Measurements from ENCODE around the gene CNTNAP2. TPM values are rescaled to one million over a fixed set of nuclear protein-coding genes. Genes with fewer than 3 reads are reported as not detected.

CNTNAP2 gene
- polyA plus RNA-seq (ENCODE audit: low read depth in 6 of 6): 100 to 1,000 TPM in 3 of 6 donors, 10 to 100 TPM in 3; 38.2 to 132 (median 77.9) TPM

DNA sequence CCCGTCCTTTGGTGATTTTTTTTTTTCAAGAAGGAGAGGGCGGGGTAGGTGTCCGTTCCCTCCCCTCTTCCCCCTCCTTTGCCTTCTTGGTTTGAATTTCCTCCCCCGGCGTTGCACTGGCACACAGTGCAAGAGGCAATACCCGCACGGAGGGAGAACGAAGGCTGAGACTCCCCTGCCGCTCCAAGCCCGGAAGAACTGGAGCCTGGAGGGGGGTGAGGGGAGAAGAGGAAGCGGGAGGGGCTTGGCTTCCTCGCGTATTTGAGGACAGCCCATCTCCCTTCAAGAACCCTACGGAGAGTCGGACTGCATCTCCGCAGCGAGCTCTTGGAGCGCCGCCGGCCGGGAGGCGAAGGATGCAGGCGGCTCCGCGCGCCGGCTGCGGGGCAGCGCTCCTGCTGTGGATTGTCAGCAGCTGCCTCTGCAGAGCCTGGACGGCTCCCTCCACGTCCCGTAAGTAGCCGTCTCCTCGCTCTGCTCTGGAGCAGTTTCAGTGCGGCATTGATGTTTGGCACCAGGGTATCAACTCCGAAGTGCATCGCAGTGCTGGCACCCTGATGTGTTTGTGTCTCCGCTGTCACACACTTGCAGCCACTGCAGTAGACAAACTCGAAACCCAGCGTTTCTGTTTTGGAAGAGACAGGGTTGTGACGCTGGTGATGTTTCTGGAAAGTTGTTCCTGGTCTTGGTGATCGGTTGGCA, at the start of gene CNTNAP2:
Gene CNTNAP2 (plus strand): TSS at position 281 of the 702 bp plus-strand sequence. CDS start 76 bp downstream, at position 357.
- peak within 1 kb of the TSS in 1 of 6 donors; percentile 25 for H3K27ac Mint-ChIP-seq
- H3K4me3 Mint-ChIP-seq: peak within 1 kb of the TSS; percentile 15 to 87 (median 72)
- H3K4me1 Mint-ChIP-seq: peaks cover 6 to 14% (median 10%) of the 10 kb centered on the region in 3 donors
- H3K36me3 Mint-ChIP-seq: no peaks in the 10 kb centered on the region
- H3K27me3 Mint-ChIP-seq: peaks cover 34 to 40% (median 36%) of the 10 kb centered on the region in 3 donors
- DNase-seq (no peak), ATAC-seq (ENCODE audit: low read depth in 2 of 2) (no peak)
- H3K9me3 Mint-ChIP-seq: peaks cover 0 to 6% (median 0%) of the 10 kb centered on the region in 7 donors

DNA sequence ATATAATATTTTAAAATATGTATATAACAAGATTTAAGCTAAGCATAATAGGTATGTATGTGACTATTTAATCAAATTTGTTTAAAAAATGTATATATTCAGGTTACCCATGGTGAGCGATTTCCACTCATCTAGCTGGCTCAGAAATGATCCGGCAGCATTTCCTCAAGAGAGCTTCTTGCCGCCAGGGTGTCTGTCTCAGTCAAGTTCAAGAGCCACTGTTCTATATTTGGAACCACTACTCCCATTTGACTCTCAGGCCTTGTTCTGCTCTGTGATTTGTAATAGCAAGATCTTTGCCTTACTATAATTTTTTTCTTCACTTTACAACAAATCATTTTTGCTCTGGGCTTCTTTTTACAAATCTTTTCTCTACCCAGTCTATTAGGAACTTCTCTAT, 48.7 kb upstream of the CNTNAP2 start:
- Mint-ChIP-seq H3K36me3 (no peaks in the 10 kb centered on the region), H3K27me3 (no peaks in the 10 kb centered on the region), H3K4me3 (no peak overlapping the region), H3K9me3 (no peaks in the 10 kb centered on the region), H3K27ac (no peak overlapping the region), H3K4me1 (no peaks in the 10 kb centered on the region)
- no peak for ATAC-seq (ENCODE audit: low read depth in 2 of 2)
- no peak for DNase-seq

DNA sequence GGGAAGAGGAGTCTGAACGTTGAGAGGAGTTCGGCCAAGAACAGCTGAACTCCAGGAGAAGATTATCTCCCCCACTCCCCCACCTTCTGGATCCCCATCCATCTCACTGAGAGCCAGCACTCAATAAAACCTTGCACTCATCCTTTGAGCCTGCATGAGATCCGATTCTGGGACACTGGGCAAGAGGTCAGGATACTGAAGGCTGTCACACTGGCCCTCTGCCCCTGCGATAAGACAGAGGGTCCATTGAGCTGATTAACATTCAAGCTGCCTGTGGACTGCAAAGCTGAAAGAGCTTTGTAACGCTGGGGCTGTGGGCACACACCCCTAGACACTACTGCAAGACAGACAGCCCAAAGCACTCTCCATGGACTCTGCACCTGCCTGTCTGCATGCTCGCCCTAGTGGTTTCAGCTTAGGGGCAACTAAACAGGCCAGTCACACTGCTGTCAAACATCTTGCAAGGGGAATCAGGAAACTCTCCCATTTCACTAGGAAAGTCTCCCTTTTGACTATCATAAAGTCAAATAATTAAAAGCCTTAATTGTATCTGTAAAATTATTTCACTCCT, 42.3 kb upstream of the CNTNAP2 start:
- DNase-seq: no peak

DNA sequence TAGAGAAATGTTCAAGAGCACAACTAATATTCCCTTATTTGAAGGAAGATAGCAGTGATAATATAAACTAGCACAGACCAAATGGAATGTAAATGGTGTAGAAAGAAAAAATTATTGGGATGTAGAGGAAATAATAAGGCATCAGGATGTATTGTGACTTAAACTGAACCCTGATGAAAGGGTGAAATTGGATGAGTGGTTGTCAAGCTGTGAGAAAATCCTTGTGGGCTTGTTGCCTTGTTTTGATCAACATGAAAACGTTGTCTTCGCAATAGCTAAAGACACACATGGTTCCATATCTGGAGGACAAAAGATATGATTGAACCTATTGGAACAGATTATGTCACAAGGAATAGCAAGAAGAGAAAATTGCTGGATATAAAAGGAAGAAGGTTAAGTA, 40.3 kb upstream of the CNTNAP2 start:
- no peak for DNase-seq
- ATAC-seq (ENCODE audit: low read depth in 2 of 2): no peak
- H3K9me3 Mint-ChIP-seq: no peaks in the 10 kb centered on the region
- no peaks in the 10 kb centered on the region for H3K36me3 Mint-ChIP-seq
- no peak overlapping the region for H3K27ac Mint-ChIP-seq
- H3K4me3 Mint-ChIP-seq: no peak overlapping the region
- H3K4me1 Mint-ChIP-seq: no peaks in the 10 kb centered on the region
- H3K27me3 Mint-ChIP-seq: no peaks in the 10 kb centered on the region

More for the DNA sequence above, 42.3 kb upstream of the CNTNAP2 start:
- peak overlapping the region in 1 of 6 donors; percentile 17 for H3K27ac Mint-ChIP-seq
- H3K4me3 Mint-ChIP-seq: no peak overlapping the region
- H3K9me3 Mint-ChIP-seq: no peaks in the 10 kb centered on the region
- H3K27me3 Mint-ChIP-seq: no peaks in the 10 kb centered on the region
- H3K36me3 Mint-ChIP-seq: no peaks in the 10 kb centered on the region
- no peak for ATAC-seq (ENCODE audit: low read depth in 2 of 2)
- no peaks in the 10 kb centered on the region for H3K4me1 Mint-ChIP-seq

DNA sequence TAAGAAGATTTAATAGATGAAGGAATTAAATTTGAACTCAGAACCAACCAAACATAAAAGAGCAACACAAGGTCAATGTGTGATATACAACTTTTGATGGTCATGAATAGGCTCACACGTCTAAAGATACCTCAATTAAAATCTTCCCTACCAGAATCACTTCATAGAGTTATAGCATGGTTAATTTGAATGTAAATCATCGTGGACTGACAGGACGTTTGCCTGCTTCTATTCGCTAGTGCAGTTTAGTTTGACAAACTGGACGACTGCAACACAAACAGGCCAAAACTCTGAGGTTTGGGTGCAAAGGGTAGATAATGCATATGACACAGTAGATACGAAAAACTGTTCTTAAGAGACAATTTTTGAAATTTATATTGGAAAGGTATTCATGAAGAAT, 32.5 kb upstream of the CNTNAP2 start:
- H3K27me3 Mint-ChIP-seq: no peaks in the 10 kb centered on the region
- DNase-seq (no peak), ATAC-seq (ENCODE audit: low read depth in 2 of 2) (no peak)
- H3K4me1 Mint-ChIP-seq: no peaks in the 10 kb centered on the region
- H3K9me3 Mint-ChIP-seq: peaks cover 0 to 1% (median 0%) of the 10 kb centered on the region in 7 donors
- H3K4me3 Mint-ChIP-seq: no peak overlapping the region
- H3K36me3 Mint-ChIP-seq: no peaks in the 10 kb centered on the region
- no peak overlapping the region for H3K27ac Mint-ChIP-seq

DNA sequence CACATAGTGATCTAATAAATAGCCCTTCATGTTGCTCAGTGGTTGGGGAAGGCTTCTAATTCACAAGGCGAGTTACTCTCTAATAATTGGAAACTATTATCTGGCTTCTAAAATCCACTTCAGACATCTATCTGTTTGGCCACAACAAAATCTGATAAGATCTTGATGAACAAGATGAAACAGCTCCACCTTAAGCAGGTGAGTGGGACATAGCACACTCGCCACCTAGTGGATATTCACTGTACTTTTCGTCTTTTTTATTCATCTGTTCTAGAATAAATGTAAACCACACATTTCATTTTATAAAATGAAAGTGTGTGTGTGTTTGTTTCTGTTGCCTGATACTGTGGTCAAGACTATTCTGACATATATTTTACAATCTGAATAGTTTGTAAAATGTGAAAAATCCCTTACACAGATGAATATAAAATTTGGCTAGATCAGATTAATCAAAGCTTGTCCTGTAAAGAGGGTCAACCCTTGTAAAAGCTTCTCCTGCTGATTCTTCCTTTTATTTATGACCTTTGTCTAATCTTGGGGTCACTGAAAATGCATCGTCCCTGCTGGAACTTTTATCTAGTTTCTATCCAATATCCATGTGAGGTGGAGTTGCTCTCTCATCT, 26.5 kb upstream of the CNTNAP2 start:
- DNase-seq (peak; percentile 11), ATAC-seq (ENCODE audit: low read depth in 2 of 2) (peak in 1 of 2 donors; percentile 40)
- Mint-ChIP-seq H3K27ac (no peak overlapping the region), H3K27me3 (no peaks in the 10 kb centered on the region), H3K4me3 (no peak overlapping the region), H3K36me3 (no peaks in the 10 kb centered on the region), H3K4me1 (no peaks in the 10 kb centered on the region), H3K9me3 (no peaks in the 10 kb centered on the region)

DNA sequence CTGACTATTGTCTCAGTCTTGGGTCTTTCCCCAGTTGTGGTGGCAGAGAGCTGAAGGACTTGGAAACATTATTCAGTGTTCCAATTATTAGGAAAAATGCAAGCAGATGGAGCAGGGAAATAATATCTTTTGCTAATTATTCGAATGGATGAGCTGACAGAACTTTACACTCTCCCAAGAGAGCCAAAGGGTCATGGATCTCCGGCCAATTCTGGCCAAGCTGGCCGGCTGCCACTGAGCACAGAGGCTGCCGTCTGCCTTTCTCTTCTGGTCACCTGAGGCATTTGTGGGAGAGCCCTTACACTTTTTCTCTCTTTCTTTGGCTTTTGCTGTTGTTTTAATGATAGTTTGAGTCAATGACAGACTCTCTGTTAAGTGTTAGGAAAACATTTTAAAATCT, 22.2 kb upstream of the CNTNAP2 start:
- Mint-ChIP-seq H3K27ac (no peak overlapping the region), H3K27me3 (no peaks in the 10 kb centered on the region), H3K9me3 (no peaks in the 10 kb centered on the region), H3K36me3 (no peaks in the 10 kb centered on the region), H3K4me1 (no peaks in the 10 kb centered on the region), H3K4me3 (no peak overlapping the region)
- ATAC-seq (ENCODE audit: low read depth in 2 of 2) (no peak), DNase-seq (no peak)

DNA sequence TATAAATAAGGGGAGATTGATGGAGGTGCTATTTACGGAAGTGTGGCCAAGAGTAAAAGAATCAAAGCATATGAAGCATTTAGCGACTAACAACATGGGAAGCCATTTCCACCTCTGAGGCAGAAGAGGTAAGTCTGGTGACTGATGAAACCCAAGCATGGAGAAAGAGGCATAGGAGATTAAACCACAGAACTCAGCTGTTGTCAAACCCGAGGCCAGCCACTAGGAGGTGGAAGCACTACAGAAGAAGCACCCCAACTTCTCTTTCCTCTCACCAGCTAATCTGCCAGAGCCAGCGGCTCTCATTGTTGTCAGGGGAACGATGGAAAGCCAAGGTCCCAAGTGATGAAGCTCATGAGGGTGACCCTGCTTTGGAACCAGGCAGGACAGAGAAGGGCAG, 19.6 kb upstream of the CNTNAP2 start:
- no peaks in the 10 kb centered on the region for H3K27me3 Mint-ChIP-seq
- H3K4me3 Mint-ChIP-seq: no peak overlapping the region
- no peak for DNase-seq
- ATAC-seq (ENCODE audit: low read depth in 2 of 2): no peak
- no peak overlapping the region for H3K27ac Mint-ChIP-seq
- H3K4me1 Mint-ChIP-seq: no peaks in the 10 kb centered on the region
- no peaks in the 10 kb centered on the region for H3K9me3 Mint-ChIP-seq
- no peaks in the 10 kb centered on the region for H3K36me3 Mint-ChIP-seq

DNA sequence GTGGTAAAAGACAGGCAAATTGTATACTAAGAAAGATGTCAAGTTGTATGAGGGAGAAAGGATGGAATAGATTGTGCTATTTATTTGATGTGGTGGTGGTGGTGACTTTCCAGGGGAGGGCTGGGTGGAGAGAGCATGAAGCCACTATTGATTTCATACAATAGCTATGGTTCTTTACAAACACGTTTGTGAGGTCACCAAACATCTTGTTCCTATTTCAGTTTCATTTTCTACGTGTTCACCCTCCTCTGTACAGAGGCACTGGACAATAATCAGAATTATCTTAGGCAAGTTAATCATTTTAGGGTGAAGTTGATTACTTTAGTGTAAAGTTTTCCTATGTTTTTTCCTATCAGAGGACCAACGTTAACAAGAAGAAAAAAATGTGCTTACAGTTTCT, 10.3 kb upstream of the CNTNAP2 start:
- Mint-ChIP-seq H3K36me3 (no peaks in the 10 kb centered on the region), H3K4me1 (no peaks in the 10 kb centered on the region), H3K27ac (no peak overlapping the region), H3K27me3 (no peaks in the 10 kb centered on the region), H3K9me3 (no peaks in the 10 kb centered on the region), H3K4me3 (no peak overlapping the region)
- DNase-seq: no peak
- ATAC-seq (ENCODE audit: low read depth in 2 of 2): no peak

DNA sequence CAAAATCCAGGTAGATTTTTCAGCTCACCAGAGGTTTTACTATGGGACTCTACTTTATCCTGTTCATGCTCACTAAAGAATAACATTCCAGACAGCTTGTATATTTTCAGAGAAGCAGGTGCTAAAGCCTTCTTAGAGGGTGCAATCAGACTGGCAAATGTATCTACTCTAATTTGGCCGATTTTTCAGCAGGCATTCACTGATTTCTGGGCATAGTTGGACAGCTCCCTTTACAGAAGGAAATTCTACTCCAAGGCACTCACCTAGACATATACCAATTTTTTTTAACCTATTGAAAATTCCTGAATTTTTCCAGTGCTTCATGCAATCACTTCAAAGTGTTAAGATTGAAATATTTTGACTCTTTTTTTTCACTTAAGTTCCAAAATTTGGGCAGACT, 3.8 kb upstream of the CNTNAP2 start:
- Mint-ChIP-seq H3K36me3 (no peaks in the 10 kb centered on the region), H3K27me3 (peaks cover 31 to 34% (median 33%) of the 10 kb centered on the region in 3 donors), H3K9me3 (peaks cover 0 to 6% (median 0%) of the 10 kb centered on the region in 7 donors), H3K4me1 (peaks cover 6 to 14% (median 10%) of the 10 kb centered on the region in 3 donors), H3K27ac (no peak overlapping the region), H3K4me3 (no peak overlapping the region)
- DNase-seq: no peak
- ATAC-seq (ENCODE audit: low read depth in 2 of 2): no peak

DNA sequence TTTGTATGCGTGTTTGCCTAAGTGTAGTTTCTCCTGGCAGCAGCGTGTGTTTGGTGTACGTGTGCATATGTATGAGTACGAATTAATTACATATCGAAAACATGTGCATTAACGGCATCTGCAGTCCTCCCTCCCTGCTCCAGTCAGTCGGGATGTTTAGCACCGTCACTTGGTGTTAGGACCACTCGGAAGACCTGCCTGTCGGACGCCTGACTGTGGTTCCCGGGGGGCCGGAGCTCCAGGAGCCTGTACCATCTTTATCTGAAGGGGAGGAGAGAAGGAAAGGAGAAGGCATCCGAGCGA, 1.1 kb upstream of the CNTNAP2 start:
- Mint-ChIP-seq H3K27me3 (peaks cover 34 to 40% (median 36%) of the 10 kb centered on the region in 3 donors), H3K4me1 (peaks cover 6 to 14% (median 10%) of the 10 kb centered on the region in 3 donors), H3K36me3 (no peaks in the 10 kb centered on the region), H3K9me3 (peaks cover 0 to 6% (median 0%) of the 10 kb centered on the region in 7 donors), H3K27ac (peak overlapping the region in 1 of 6 donors; percentile 62), H3K4me3 (peak overlapping the region in 7 of 8 donors; percentile 51 to 87 (median 72))
- ATAC-seq (ENCODE audit: low read depth in 2 of 2) (no peak), DNase-seq (no peak)

DNA sequence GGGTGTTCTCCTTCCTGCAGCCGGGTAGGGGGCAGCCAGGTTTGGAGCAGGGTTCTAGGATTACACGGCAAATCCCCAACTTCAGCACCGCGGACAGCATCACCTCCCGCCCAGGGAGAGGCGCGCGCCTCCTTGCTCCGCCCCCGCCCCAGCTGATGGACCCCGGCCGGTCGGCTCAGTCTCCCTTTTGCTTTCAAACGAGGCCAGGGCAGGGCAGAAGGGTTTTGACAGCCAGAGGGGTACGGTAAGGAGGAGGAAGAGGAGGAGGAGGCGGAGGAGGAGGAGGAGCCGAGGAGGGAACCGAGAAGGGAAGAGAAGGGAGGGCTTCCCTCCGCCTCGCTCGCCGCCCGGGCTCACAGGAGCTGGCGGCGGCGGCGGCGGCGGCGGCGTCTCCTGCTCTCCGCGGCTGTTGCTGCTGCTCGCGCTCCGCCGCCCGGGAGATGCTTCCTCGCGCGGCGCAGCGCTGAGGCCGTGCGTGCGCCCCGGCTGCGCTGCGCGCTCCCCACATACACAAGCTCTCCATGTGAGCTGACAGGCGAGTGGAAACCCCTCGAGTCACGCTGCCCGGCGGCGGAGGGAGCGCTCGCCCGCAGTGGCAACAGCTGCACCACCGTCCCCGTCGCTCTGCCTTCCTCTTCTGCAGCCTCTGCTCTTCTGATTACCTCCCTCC, 615 bp upstream of the CNTNAP2 start:
- peaks cover 6 to 14% (median 10%) of the 10 kb centered on the region in 3 donors for H3K4me1 Mint-ChIP-seq
- H3K36me3 Mint-ChIP-seq: no peaks in the 10 kb centered on the region
- H3K27ac Mint-ChIP-seq: no peak overlapping the region
- H3K4me3 Mint-ChIP-seq: peak overlapping the region; percentile 15 to 87 (median 72)
- DNase-seq: no peak
- ATAC-seq (ENCODE audit: low read depth in 2 of 2): peak in 1 of 2 donors; percentile 23
- peaks cover 34 to 40% (median 36%) of the 10 kb centered on the region in 3 donors for H3K27me3 Mint-ChIP-seq
- H3K9me3 Mint-ChIP-seq: peaks cover 0 to 6% (median 0%) of the 10 kb centered on the region in 7 donors

DNA sequence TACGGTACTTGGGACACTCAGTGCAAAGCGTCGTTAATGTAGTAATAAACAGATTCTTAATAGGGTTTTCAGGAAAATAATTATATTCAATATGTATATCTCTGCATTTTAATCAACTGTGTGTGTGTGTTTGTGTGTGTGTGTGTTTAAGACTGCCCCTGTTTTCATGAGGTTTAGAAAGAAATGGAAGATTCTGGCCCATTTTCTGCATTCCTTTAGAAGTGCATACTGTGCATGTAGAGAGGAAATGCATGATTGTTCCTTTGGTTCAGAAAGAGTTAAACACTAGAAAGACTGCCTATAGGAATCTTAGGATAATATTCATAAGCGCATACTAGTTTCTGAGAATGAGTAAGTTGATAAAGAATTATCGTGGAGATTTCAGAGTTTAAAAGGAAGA, 975 bp downstream of the CNTNAP2 start:
- no peak overlapping the region for H3K27ac Mint-ChIP-seq
- peak overlapping the region in 2 of 8 donors; percentile 21 to 34 for H3K4me3 Mint-ChIP-seq
- H3K36me3 Mint-ChIP-seq: no peaks in the 10 kb centered on the region

More for the DNA sequence above, 975 bp downstream of the CNTNAP2 start:
- H3K9me3 Mint-ChIP-seq: peaks cover 0 to 6% (median 0%) of the 10 kb centered on the region in 7 donors
- peaks cover 34 to 40% (median 36%) of the 10 kb centered on the region in 3 donors for H3K27me3 Mint-ChIP-seq
- peaks cover 6 to 14% (median 10%) of the 10 kb centered on the region in 3 donors for H3K4me1 Mint-ChIP-seq
- ATAC-seq (ENCODE audit: low read depth in 2 of 2) (no peak), DNase-seq (no peak)

Measured in naive B cell (primary cell).